ENCODE results near the gene LPXN.

Gene LPXN

DNA sequence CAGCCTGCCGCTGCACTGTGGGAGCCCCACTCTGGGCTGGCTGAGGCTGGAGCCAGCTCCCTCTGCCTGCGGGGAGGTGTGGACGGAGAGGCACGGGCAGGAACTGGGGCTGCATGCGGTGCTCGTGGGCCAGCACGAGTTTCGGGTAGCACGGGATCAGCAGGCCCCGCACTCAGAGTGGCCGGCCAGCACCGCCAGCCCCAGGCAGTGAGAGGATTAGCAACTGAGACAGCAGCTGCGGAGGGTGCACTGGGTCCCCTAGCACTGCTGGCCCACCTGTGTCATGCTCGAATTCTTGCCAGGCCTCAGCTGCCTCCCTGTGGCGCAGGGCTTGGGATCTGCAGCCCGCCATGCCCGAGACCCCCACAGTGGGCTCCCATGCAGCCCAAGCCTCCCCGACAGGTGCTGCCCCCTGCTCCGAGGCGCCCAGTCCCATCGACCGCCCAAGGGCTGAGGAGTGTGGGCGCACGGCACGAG, 43.8 kb downstream of the LPXN start:
- H3K14ac ChIP-seq (ENCODE audit: low read length) = no peak overlapping the region
- H2BK15ac ChIP-seq (ENCODE audit: low read length) = no peak overlapping the region
- H3K4me2 ChIP-seq (ENCODE audit: insufficient read depth, low read length, poor library complexity, severe bottlenecking) = no peak overlapping the region
- H2AFZ ChIP-seq (ENCODE audit: low read length) = no peak overlapping the region
- no peaks in the 10 kb centered on the region for H3K36me3 ChIP-seq (replicated peaks in 1 of 2; ENCODE audit: control insufficient read depth in 2 of 2, insufficient read depth in 2 of 2, low read length in 2 of 2)
- H3K23ac ChIP-seq (ENCODE audit: low read depth, low read length, poor library complexity) = no peak overlapping the region
- no peak overlapping the region for H3K4ac ChIP-seq (ENCODE audit: low read length)
- H3K4me1 ChIP-seq (ENCODE audit: control insufficient read depth in 2 of 2, insufficient read depth in 1 of 2, low read depth in 1 of 2, low read length in 2 of 2) = no peaks in the 10 kb centered on the region
- no peak overlapping the region for H2BK5ac ChIP-seq (ENCODE audit: low read length)
- H2BK12ac ChIP-seq (ENCODE audit: low read length) = no peak overlapping the region
- no peaks in the 10 kb centered on the region for H3K27me3 ChIP-seq (ENCODE audit: control insufficient read depth in 3 of 3, insufficient read depth in 3 of 3, low read depth in 1 of 3, low read length in 3 of 3)
- no peak overlapping the region for H3K4me3 ChIP-seq (ENCODE audit: low read length in 2 of 2)
- H4K91ac ChIP-seq (ENCODE audit: low read depth, low read length, poor library complexity) = no peak overlapping the region
- no peaks in the 10 kb centered on the region for H3K79me1 ChIP-seq (ENCODE audit: low read depth, low read length)
- H2AK5ac ChIP-seq (ENCODE audit: low read depth, low read length) = no peak overlapping the region
- WGBS, 2 donors (ENCODE audit: extremely low coverage in 2 of 2, insufficient read length in 2 of 2, insufficient replicate concordance in 1 of 2) = no CpG with 5 or more reads among the region's 25 CpGs
- H3K9me3 ChIP-seq (replicated peaks in 1 of 2; ENCODE audit: control insufficient read depth in 2 of 2, insufficient read depth in 1 of 2, low read depth in 1 of 2, low read length in 2 of 2) = no peaks in the 10 kb centered on the region
- H4K8ac ChIP-seq (ENCODE audit: low read depth, low read length) = no peak overlapping the region
- H3K18ac ChIP-seq (ENCODE audit: low read length) = no peak overlapping the region
- no peak overlapping the region for H3K9ac ChIP-seq (ENCODE audit: low read depth, low read length, poor library complexity)
- H2BK120ac ChIP-seq (ENCODE audit: low read depth, low read length) = no peak overlapping the region
- no peak overlapping the region for H3K27ac ChIP-seq (replicated peaks; ENCODE audit: low read length)
- no peak for DNase-seq (ENCODE audit: low spot score)

- H3K36me3 ChIP-seq (replicated peaks in 1 of 2; ENCODE audit: control insufficient read depth in 2 of 2, insufficient read depth in 2 of 2, low read length in 2 of 2) = no peaks in the 10 kb centered on the region
- no CpG with 5 or more reads among the region's 3 CpGs for WGBS, 2 donors (ENCODE audit: extremely low coverage in 2 of 2, insufficient read length in 2 of 2, insufficient replicate concordance in 1 of 2)
- H2BK120ac ChIP-seq (ENCODE audit: low read depth, low read length) = no peak overlapping the region
- H3K23ac ChIP-seq (ENCODE audit: low read depth, low read length, poor library complexity) = no peak overlapping the region
- H3K79me1 ChIP-seq (ENCODE audit: low read depth, low read length) = no peaks in the 10 kb centered on the region
- H2AK5ac ChIP-seq (ENCODE audit: low read depth, low read length) = no peak overlapping the region
- H2BK12ac ChIP-seq (ENCODE audit: low read length) = no peak overlapping the region
- H2BK15ac ChIP-seq (ENCODE audit: low read length) = no peak overlapping the region
- DNase-seq (ENCODE audit: low spot score) = no peak
- H3K9ac ChIP-seq (ENCODE audit: low read depth, low read length, poor library complexity) = no peak overlapping the region
- no peaks in the 10 kb centered on the region for H3K4me1 ChIP-seq (ENCODE audit: control insufficient read depth in 2 of 2, insufficient read depth in 1 of 2, low read depth in 1 of 2, low read length in 2 of 2)
- no peaks in the 10 kb centered on the region for H3K27me3 ChIP-seq (ENCODE audit: control insufficient read depth in 3 of 3, insufficient read depth in 3 of 3, low read depth in 1 of 3, low read length in 3 of 3)
- no peak overlapping the region for H2BK5ac ChIP-seq (ENCODE audit: low read length)
- H3K4me2 ChIP-seq (ENCODE audit: insufficient read depth, low read length, poor library complexity, severe bottlenecking) = no peak overlapping the region
- H3K18ac ChIP-seq (ENCODE audit: low read length) = no peak overlapping the region
- no peak overlapping the region for H3K4me3 ChIP-seq (ENCODE audit: low read length in 2 of 2)
- no peak overlapping the region for H4K91ac ChIP-seq (ENCODE audit: low read depth, low read length, poor library complexity)
- H4K8ac ChIP-seq (ENCODE audit: low read depth, low read length) = no peak overlapping the region
- H3K14ac ChIP-seq (ENCODE audit: low read length) = no peak overlapping the region
- H2AFZ ChIP-seq (ENCODE audit: low read length) = no peak overlapping the region
- H3K4ac ChIP-seq (ENCODE audit: low read length) = no peak overlapping the region
- no peaks in the 10 kb centered on the region for H3K9me3 ChIP-seq (replicated peaks in 1 of 2; ENCODE audit: control insufficient read depth in 2 of 2, insufficient read depth in 1 of 2, low read depth in 1 of 2, low read length in 2 of 2)
- H3K27ac ChIP-seq (replicated peaks; ENCODE audit: low read length) = no peak overlapping the region
Measured at GRCh38 chr11:58530236-58530635, 45.4 kb downstream of the LPXN start.

- Histone ChIP-seq H3K4ac (ENCODE audit: low read length) (no peak overlapping the region), H2AK5ac (ENCODE audit: low read depth, low read length) (no peak overlapping the region), H3K79me1 (ENCODE audit: low read depth, low read length) (no peaks in the 10 kb centered on the region), H2BK120ac (ENCODE audit: low read depth, low read length) (no peak overlapping the region), H3K9ac (ENCODE audit: low read depth, low read length, poor library complexity) (peak overlapping the region; percentile 44), H3K23ac (ENCODE audit: low read depth, low read length, poor library complexity) (no peak overlapping the region), H2BK15ac (ENCODE audit: low read length) (no peak overlapping the region), H3K4me3 (ENCODE audit: low read length in 2 of 2) (no peak overlapping the region), H2BK5ac (ENCODE audit: low read length) (no peak overlapping the region), H2AFZ (ENCODE audit: low read length) (no peak overlapping the region), H3K9me3 (replicated peaks in 1 of 2; ENCODE audit: control insufficient read depth in 2 of 2, insufficient read depth in 1 of 2, low read depth in 1 of 2, low read length in 2 of 2) (no peaks in the 10 kb centered on the region), H3K4me1 (ENCODE audit: control insufficient read depth in 2 of 2, insufficient read depth in 1 of 2, low read depth in 1 of 2, low read length in 2 of 2) (no peaks in the 10 kb centered on the region), H3K36me3 (replicated peaks in 1 of 2; ENCODE audit: control insufficient read depth in 2 of 2, insufficient read depth in 2 of 2, low read length in 2 of 2) (no peaks in the 10 kb centered on the region), H3K18ac (ENCODE audit: low read length) (no peak overlapping the region), H2BK12ac (ENCODE audit: low read length) (no peak overlapping the region), H3K14ac (ENCODE audit: low read length) (no peak overlapping the region), H3K27ac (replicated peaks; ENCODE audit: low read length) (no peak overlapping the region), H4K91ac (ENCODE audit: low read depth, low read length, poor library complexity) (no peak overlapping the region), H3K27me3 (ENCODE audit: control insufficient read depth in 3 of 3, insufficient read depth in 3 of 3, low read depth in 1 of 3, low read length in 3 of 3) (no peaks in the 10 kb centered on the region), H4K8ac (ENCODE audit: low read depth, low read length) (no peak overlapping the region), H3K4me2 (ENCODE audit: insufficient read depth, low read length, poor library complexity, severe bottlenecking) (no peak overlapping the region)
- no CpG with 5 or more reads among the region's 6 CpGs for WGBS, 2 donors (ENCODE audit: extremely low coverage in 2 of 2, insufficient read length in 2 of 2, insufficient replicate concordance in 1 of 2)
- DNase-seq (ENCODE audit: low spot score) = no peak
Measured at GRCh38 chr11:58527429-58527828, 48.2 kb downstream of the LPXN start.

DNA sequence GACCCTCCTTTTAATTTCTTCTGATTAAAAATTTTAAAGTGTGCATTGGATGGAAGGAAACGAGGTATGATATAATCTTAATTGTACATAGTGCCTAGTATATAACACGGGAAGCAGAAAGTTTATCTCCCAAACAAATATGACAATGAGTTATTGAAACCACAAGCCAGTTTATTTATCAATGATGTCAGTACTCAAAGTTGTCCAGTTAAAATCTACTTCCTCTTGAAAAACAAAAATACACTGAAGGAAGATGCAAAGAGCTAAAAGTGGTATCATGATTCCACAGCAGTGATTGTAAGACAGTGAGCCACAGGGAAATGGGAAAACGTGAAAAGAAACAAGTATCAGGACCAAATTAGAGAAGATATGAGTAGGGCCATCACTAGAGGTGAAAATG, 48.9 kb downstream of the LPXN start:
- no peak overlapping the region for H2AK5ac ChIP-seq (ENCODE audit: low read depth, low read length)
- H3K4me2 ChIP-seq (ENCODE audit: insufficient read depth, low read length, poor library complexity, severe bottlenecking) = no peak overlapping the region
- H3K23ac ChIP-seq (ENCODE audit: low read depth, low read length, poor library complexity) = no peak overlapping the region
- H3K4me3 ChIP-seq (ENCODE audit: low read length in 2 of 2) = no peak overlapping the region
- no peak overlapping the region for H3K18ac ChIP-seq (ENCODE audit: low read length)
- no peak overlapping the region for H2BK5ac ChIP-seq (ENCODE audit: low read length)
- no peak overlapping the region for H2BK12ac ChIP-seq (ENCODE audit: low read length)
- H3K36me3 ChIP-seq (replicated peaks in 1 of 2; ENCODE audit: control insufficient read depth in 2 of 2, insufficient read depth in 2 of 2, low read length in 2 of 2) = no peaks in the 10 kb centered on the region
- DNase-seq (ENCODE audit: low spot score) = no peak
- H3K4me1 ChIP-seq (ENCODE audit: control insufficient read depth in 2 of 2, insufficient read depth in 1 of 2, low read depth in 1 of 2, low read length in 2 of 2) = no peaks in the 10 kb centered on the region
- H3K14ac ChIP-seq (ENCODE audit: low read length) = no peak overlapping the region
- no CpG with 5 or more reads among the region's 3 CpGs for WGBS, 2 donors (ENCODE audit: extremely low coverage in 2 of 2, insufficient read length in 2 of 2, insufficient replicate concordance in 1 of 2)
- H4K8ac ChIP-seq (ENCODE audit: low read depth, low read length) = no peak overlapping the region
- no peak overlapping the region for H4K91ac ChIP-seq (ENCODE audit: low read depth, low read length, poor library complexity)
- no peaks in the 10 kb centered on the region for H3K79me1 ChIP-seq (ENCODE audit: low read depth, low read length)
- no peak overlapping the region for H3K4ac ChIP-seq (ENCODE audit: low read length)
- no peak overlapping the region for H3K9ac ChIP-seq (ENCODE audit: low read depth, low read length, poor library complexity)
- no peak overlapping the region for H2AFZ ChIP-seq (ENCODE audit: low read length)
- no peaks in the 10 kb centered on the region for H3K9me3 ChIP-seq (replicated peaks in 1 of 2; ENCODE audit: control insufficient read depth in 2 of 2, insufficient read depth in 1 of 2, low read depth in 1 of 2, low read length in 2 of 2)
- no peak overlapping the region for H2BK120ac ChIP-seq (ENCODE audit: low read depth, low read length)
- no peak overlapping the region for H3K27ac ChIP-seq (replicated peaks; ENCODE audit: low read length)
- no peaks in the 10 kb centered on the region for H3K27me3 ChIP-seq (ENCODE audit: control insufficient read depth in 3 of 3, insufficient read depth in 3 of 3, low read depth in 1 of 3, low read length in 3 of 3)
- no peak overlapping the region for H2BK15ac ChIP-seq (ENCODE audit: low read length)

Data from neuronal stem cell (in vitro differentiated cells).